Measurements from ENCODE around the gene NTNG1. TPM values are rescaled to one million over a fixed set of nuclear protein-coding genes. Genes with fewer than 3 reads are reported as not detected.
"Not testable (repeated sequence)": the region's sequence is repeated elsewhere in the genome, so short reads cannot be mapped to it uniquely, and the experiment has no call there.

NTNG1 gene
- total RNA-seq, 2 experiments from 2014 or later: not detected

DNA sequence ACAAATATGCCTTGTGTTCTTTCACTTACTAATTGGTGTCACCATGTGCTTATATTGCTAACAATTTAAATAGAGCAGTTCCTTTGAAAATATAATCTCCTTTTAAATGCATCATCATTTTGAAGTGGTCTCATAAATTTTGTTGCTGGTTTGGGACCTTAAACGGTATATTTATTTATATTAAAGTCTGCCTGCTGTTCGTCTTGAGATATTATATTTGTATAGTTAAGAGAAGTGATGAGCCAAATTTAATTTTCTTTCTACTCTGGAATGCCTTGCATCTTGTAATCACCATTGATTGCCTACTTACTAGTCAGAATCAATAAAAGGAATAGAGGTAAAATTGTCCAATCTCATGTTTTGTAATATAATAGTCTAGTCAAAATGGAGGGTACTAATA, 91.6 kb downstream of the NTNG1 start:
- H3K36me3 Mint-ChIP-seq (ENCODE audit: low read depth): no peaks in the 10 kb centered on the region
- no peak overlapping the region for H3K4me3 Mint-ChIP-seq
- CTCF ChIA-PET: no interaction called here
- no peak for DNase-seq
- no peak overlapping the region for H3K27ac Mint-ChIP-seq
- H3K27me3 Mint-ChIP-seq: no peaks in the 10 kb centered on the region
- H3K9me3 Mint-ChIP-seq: peaks cover 9% of the 10 kb centered on the region
- POLR2A ChIA-PET: no interaction called here
- no peaks in the 10 kb centered on the region for H3K4me1 Mint-ChIP-seq

DNA sequence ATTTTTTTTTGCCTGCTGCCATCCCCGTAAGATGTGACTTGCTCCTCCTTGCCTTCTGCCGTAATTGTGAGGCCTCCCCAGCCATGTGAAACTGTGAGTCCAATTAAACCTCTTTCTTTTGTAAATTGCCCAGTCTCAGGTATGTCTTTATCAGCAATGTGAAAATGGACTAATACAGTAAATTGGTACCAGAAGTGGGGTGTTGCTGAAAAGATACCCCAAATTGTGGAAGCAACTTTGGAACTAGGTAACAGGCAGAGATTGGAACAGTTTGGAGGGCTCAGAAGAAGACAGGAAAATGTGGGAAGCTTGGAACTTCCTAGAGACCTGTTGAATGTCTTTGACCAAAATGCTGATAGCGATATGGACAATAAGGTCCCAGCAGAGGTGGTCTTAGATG, 95.9 kb downstream of the NTNG1 start:
- CTCF ChIA-PET; POLR2A ChIA-PET; H3K36me3 Mint-ChIP-seq (ENCODE audit: low read depth); H3K27me3 Mint-ChIP-seq; H3K4me1 Mint-ChIP-seq; H3K27ac Mint-ChIP-seq; DNase-seq; H3K4me3 Mint-ChIP-seq: not testable (repeated sequence)
- H3K9me3 Mint-ChIP-seq: peaks cover 12% of the 10 kb centered on the region

DNA sequence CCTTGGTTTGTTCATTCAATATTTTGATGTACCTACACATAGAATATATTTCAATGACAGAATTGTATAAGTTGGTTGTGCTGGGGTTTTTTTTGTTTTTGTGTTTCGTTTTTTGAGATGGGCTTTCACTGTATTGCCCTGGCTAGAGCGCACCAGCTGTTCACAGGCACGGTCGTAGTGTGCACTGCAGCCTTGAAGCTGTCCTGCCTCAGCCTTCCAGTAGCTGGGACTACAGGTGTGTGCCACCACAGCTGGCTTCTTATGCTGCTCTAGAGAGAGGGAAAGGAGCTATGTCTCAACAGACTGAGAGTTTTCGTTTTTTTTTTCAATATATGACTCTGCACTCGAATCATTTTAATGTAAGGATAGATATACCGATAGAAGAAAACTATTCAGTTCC, 102.6 kb downstream of the NTNG1 start:
- ChIA-PET POLR2A (no interaction called here), CTCF (no interaction called here)
- Mint-ChIP-seq H3K27ac (no peak overlapping the region), H3K36me3 (ENCODE audit: low read depth) (no peaks in the 10 kb centered on the region), H3K9me3 (no peaks in the 10 kb centered on the region), H3K4me3 (no peak overlapping the region), H3K27me3 (peaks cover 16% of the 10 kb centered on the region), H3K4me1 (peaks cover 3% of the 10 kb centered on the region)
- DNase-seq: no peak

DNA sequence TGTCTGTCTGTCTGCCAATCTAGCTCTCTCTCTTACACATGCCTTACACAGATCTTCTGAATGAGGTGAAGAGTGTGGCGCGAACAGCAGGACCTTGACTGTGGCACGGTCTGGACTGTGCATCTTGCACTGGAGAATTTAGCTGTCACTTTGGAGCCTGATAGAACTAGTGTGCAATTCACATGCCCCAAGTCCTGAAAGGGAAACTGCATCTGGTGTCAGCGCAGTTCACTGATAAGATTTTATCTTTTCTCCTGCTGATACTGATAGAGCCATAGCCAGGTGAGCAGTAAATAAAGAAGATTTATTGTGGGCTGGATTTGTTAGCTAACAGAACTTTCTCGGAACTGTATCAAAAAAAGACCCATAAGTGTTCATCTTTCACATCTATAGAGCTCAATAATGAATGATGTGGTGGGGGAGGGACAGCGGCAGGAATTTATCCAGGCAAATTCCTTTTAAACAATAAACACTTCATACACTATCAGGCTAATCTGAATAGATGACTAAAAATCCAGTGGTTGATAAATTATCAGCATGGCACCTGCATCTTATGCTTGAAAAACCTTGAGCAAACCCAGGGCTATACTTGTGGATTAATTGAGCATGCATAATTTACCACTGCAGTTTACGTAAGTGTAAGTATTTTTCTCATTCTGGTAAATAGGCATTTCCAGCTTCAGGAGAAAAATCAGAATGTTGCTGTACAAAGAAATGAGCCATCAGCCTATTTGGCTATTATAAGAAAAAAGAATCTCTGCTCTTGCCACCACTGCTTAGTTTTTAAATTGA, 104.1 kb downstream of the NTNG1 start:
- no peaks in the 10 kb centered on the region for H3K36me3 Mint-ChIP-seq (ENCODE audit: low read depth)
- H3K9me3 Mint-ChIP-seq: no peaks in the 10 kb centered on the region
- H3K27ac Mint-ChIP-seq: no peak overlapping the region
- peaks cover 16% of the 10 kb centered on the region for H3K27me3 Mint-ChIP-seq
- ChIA-PET CTCF (no interaction called here), POLR2A (no interaction called here)
- DNase-seq: no peak
- H3K4me1 Mint-ChIP-seq: peaks cover 8% of the 10 kb centered on the region
- H3K4me3 Mint-ChIP-seq: no peak overlapping the region

DNA sequence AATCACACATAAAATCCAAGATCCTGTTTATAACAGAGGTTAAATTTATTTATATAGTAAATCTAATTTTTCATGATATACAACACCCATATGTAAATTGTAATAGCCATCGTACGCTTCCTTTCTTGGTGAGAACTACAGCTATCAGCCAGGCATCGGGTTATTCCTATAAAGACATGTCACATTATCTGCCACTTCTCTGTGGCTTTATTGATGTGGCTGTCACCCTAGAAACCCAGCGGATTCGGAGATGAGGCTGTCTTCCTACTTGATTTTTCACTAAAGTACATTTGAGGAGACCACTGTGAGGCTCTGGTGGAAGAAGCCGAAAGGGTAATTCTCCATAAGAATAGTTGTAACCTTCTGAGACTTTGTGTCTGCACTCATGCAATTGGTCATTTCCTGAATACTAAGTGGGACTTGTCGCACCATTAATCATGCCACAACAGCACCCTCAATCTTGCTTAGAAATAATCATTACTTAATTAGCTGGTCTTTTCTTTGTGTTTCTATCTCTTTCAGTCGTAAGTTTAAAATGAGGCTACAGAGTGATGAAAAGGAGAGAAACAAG, 106.0 kb downstream of the NTNG1 start:
- H3K27me3 Mint-ChIP-seq: peaks cover 16% of the 10 kb centered on the region
- no peaks in the 10 kb centered on the region for H3K36me3 Mint-ChIP-seq (ENCODE audit: low read depth)
- H3K9me3 Mint-ChIP-seq: no peaks in the 10 kb centered on the region
- DNase-seq: no peak
- H3K27ac Mint-ChIP-seq: no peak overlapping the region
- CTCF ChIA-PET: interaction anchor here (0.7 to 1.1 kb wide), 2 partner anchors 14 to 105 kb away, joined by 3 to 7 read pairs; no protein-coding TSS in a partner anchor
- H3K4me1 Mint-ChIP-seq: peaks cover 12% of the 10 kb centered on the region
- POLR2A ChIA-PET: no interaction called here
- no peak overlapping the region for H3K4me3 Mint-ChIP-seq

DNA sequence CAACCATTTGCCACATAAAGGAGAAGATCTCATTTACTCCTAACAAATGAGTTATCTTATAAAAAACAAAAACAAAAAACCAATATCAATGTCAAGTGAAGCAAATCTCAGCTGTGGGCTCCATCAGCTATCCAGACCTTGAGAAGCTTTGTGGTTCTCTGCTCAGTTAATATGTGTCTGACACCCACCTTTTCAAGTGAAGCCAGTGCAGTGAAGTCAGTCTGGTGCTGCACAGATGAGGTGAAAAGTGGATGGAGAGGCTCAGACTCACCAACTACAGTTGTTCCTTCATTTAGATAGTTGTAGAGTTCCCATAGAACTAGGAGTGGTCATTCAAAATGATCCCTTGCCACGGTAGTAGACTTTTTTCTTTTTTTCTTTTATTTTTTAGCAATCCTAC, 106.8 kb downstream of the NTNG1 start:
- Mint-ChIP-seq H3K36me3 (ENCODE audit: low read depth) (no peaks in the 10 kb centered on the region), H3K4me1 (peaks cover 12% of the 10 kb centered on the region), H3K4me3 (no peak overlapping the region), H3K27me3 (peaks cover 16% of the 10 kb centered on the region), H3K27ac (no peak overlapping the region), H3K9me3 (no peaks in the 10 kb centered on the region)
- no peak for DNase-seq
- POLR2A ChIA-PET: no interaction called here
- CTCF ChIA-PET: interaction anchor here (0.7 kb wide), 1 partner anchor 106 kb away, joined by 3 read pairs; no protein-coding TSS in a partner anchor

DNA sequence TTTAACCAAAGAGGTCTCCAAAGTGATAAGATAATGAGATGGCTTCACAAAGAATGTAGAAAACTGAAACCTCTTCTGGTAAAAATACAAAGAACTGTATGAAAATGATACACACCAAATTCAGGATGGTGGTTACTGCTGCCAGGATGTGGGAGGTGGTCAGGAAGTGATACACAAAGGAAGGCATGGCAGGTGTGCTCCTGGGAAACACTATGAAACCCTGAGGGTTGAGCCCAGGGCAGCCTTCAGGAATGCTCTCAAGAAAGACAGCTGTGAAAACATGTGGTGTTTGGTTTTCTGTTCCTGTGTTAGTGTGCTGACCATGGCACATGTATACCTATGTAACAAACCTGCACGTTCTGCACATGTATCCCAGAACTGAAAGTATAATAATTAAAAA, 109.3 kb downstream of the NTNG1 start:
- Mint-ChIP-seq H3K4me3 (no peak overlapping the region), H3K27me3 (peaks cover 12% of the 10 kb centered on the region), H3K9me3 (no peaks in the 10 kb centered on the region), H3K27ac (no peak overlapping the region), H3K4me1 (peaks cover 12% of the 10 kb centered on the region), H3K36me3 (ENCODE audit: low read depth) (no peaks in the 10 kb centered on the region)
- ChIA-PET CTCF (no interaction called here), POLR2A (no interaction called here)
- no peak for DNase-seq

DNA sequence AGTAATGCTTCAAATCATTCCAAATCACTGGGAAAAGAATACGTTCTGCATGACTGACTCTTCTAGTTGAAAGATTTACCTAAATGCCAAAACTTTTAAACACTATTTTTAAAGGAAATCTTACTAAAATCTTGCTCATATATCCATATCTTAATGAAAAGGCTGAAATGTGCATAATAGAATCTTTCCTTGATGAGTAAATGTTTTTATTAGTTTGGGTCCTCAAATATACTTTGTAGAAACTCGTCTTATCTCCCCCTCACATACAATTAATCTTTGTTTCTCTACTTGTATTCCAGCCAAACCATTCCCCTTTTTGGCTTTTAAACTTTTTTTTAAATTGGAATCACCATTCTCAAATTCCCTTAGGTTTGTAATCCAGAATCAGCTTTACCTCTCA, 110.2 kb downstream of the NTNG1 start:
- DNase-seq: no peak
- H3K4me3 Mint-ChIP-seq: no peak overlapping the region
- H3K4me1 Mint-ChIP-seq: peaks cover 12% of the 10 kb centered on the region
- no peak overlapping the region for H3K27ac Mint-ChIP-seq
- peaks cover 15% of the 10 kb centered on the region for H3K27me3 Mint-ChIP-seq
- H3K36me3 Mint-ChIP-seq (ENCODE audit: low read depth): no peaks in the 10 kb centered on the region
- H3K9me3 Mint-ChIP-seq: no peaks in the 10 kb centered on the region
- ChIA-PET POLR2A (no interaction called here), CTCF (no interaction called here)

DNA sequence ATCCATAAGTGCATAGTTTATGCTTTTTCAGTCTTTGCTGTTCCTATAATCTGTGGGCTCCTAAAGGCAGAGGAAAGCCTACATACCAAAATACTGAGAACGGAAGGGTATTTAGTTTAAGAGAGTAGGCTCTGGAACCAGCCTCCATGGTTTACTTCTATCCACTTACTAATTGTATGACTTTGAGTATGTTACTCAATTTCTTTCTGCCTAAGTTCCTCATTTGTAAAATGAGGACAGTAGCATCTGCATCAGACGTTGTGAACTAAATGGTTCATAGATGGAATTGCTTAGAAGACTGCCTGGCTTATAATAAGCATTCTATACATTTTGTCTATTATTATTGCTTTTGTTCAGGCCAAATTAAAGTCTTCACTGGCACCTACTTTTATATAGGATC, 111.0 kb downstream of the NTNG1 start:
- peaks cover 11% of the 10 kb centered on the region for H3K4me1 Mint-ChIP-seq
- H3K27me3 Mint-ChIP-seq: peaks cover 17% of the 10 kb centered on the region
- H3K4me3 Mint-ChIP-seq: no peak overlapping the region
- ChIA-PET POLR2A (no interaction called here), CTCF (no interaction called here)
- no peak overlapping the region for H3K27ac Mint-ChIP-seq
- no peaks in the 10 kb centered on the region for H3K36me3 Mint-ChIP-seq (ENCODE audit: low read depth)
- DNase-seq: no peak
- H3K9me3 Mint-ChIP-seq: no peaks in the 10 kb centered on the region

DNA sequence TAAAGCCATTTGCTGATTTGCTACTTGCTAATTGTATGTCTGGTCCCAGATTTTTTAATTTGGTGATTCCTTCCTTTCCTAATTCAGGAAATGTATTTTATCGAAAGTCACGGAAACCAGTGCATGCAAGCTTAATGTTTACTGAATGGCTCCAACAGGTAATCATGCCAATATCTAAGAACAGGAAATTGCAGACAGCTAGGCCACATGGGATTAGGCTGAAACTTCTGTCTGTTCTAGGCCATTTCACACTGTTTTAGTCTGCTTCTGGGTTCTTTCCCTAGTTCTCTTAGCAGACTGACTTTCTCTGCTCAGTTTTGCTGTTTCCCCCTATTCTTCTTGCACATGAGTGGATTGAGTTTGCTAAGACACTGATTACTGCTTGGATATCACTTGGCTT, 111.4 kb downstream of the NTNG1 start:
- no peak for DNase-seq
- H3K36me3 Mint-ChIP-seq (ENCODE audit: low read depth): no peaks in the 10 kb centered on the region
- H3K4me1 Mint-ChIP-seq: peaks cover 9% of the 10 kb centered on the region
- ChIA-PET CTCF (no interaction called here), POLR2A (no interaction called here)
- H3K27ac Mint-ChIP-seq: no peak overlapping the region
- H3K9me3 Mint-ChIP-seq: no peaks in the 10 kb centered on the region
- no peak overlapping the region for H3K4me3 Mint-ChIP-seq
- peaks cover 14% of the 10 kb centered on the region for H3K27me3 Mint-ChIP-seq

DNA sequence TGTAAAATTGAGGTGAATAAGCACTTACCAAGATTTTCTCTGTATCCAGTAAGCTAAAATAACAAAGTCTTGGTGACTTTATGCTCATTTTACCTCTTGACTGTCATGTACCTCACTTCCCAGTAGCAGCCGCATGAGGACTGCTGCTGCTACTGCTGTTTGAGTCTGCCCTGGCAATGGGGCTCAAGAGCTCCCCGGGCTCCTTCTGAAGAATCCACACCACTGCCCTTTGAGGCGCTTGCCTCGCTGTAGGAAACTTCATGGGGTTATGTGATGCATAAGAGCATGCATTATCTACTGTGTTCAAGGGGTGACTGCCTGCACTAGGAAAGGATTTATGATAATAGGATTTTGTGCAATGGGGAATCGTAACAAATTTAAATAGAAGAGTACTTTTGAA, 113.5 kb downstream of the NTNG1 start:
- Mint-ChIP-seq H3K4me3 (no peak overlapping the region), H3K4me1 (peaks cover 9% of the 10 kb centered on the region), H3K27ac (no peak overlapping the region), H3K36me3 (ENCODE audit: low read depth) (no peaks in the 10 kb centered on the region), H3K27me3 (peaks cover 7% of the 10 kb centered on the region), H3K9me3 (no peaks in the 10 kb centered on the region)
- POLR2A ChIA-PET: no interaction called here
- DNase-seq: no peak
- CTCF ChIA-PET: no interaction called here

DNA sequence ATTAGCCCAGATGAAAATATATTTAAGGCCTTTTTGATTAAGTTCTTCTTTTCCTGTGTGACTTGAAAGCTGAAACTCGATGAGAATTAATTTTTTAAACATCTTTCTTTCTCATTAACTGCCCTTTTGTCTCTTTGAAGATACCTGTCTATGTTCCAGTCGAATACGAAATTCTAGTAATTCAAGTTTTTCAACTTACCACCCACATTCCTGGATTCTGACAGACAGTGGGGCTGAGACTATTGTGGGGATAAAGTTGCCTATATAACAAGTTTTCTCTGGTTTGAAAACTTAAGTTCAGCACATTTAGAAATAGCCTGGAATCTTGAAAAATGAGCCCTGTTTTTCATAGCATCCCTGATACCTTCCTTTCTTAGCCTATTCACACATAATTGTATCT, 114.6 kb downstream of the NTNG1 start:
- no peak overlapping the region for H3K27ac Mint-ChIP-seq
- CTCF ChIA-PET: no interaction called here
- POLR2A ChIA-PET: no interaction called here
- peaks cover 7% of the 10 kb centered on the region for H3K27me3 Mint-ChIP-seq
- no peaks in the 10 kb centered on the region for H3K36me3 Mint-ChIP-seq (ENCODE audit: low read depth)
- no peaks in the 10 kb centered on the region for H3K9me3 Mint-ChIP-seq
- DNase-seq: no peak
- no peak overlapping the region for H3K4me3 Mint-ChIP-seq
- H3K4me1 Mint-ChIP-seq: no peaks in the 10 kb centered on the region

DNA sequence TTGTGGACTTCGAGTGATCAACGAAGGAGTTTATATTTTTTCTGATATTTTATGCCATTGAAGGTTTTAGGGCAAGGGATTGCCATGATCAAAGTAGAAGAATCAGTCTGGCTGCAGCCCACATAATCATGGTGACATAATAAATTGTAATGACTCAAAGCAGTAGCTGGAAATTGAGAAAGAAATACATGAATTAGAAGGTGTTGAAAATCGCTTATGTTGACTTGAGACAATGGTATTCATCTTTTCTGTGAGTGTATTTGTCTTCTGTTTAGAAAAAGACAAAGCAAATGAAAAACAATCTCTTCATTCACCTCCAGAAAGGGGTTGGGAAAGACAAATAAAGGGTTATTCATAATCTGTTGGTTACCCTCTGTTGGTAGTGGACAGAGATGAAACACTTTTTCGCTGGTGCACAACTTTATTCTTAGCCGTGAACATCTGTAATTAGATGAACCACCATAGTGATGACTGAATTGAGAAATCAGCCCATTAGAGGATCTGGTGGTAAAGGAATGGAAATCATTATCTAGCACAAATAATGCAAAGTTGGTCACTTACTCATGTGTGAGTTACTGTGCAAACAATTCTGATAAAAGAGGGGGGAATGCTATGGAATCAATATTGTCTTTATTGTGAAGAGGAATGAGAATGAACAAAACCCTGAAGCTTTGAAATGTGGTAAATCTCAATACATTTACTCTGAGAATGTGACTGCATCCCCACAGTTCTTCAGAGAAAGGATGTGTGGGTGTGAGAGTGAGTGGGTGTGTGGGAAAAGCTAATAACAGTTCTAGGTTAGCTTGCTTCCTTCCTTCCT, 121.8 kb downstream of the NTNG1 start:
- no peak for DNase-seq
- H3K4me1 Mint-ChIP-seq: no peaks in the 10 kb centered on the region
- ChIA-PET CTCF (no interaction called here), POLR2A (no interaction called here)
- no peak overlapping the region for H3K27ac Mint-ChIP-seq
- no peaks in the 10 kb centered on the region for H3K9me3 Mint-ChIP-seq
- H3K36me3 Mint-ChIP-seq (ENCODE audit: low read depth): no peaks in the 10 kb centered on the region
- H3K27me3 Mint-ChIP-seq: no peaks in the 10 kb centered on the region
- H3K4me3 Mint-ChIP-seq: no peak overlapping the region
